Hippocampal formation (tissue), 2 donors: ENCODE data around the gene VASH2.
A peak's percentile ranks its signal among the peaks of the same experiment; 100 is the strongest.
"Not testable (repeated sequence)": the region's sequence is repeated elsewhere in the genome, so short reads cannot be mapped to it uniquely, and the experiment has no call there.

Experiments used
- DNase-seq, 2 donors: peaks; one replicate each; lab custom pipeline; 2025; lab: John Stamatoyannopoulos, UW

Gene VASH2

GRCh38 chr1:212950243-212951125 is at the start of gene VASH2:
TSS of gene VASH2 (plus strand) at chr1:212950541. CDS start at chr1:212951543, 1,002 bp downstream.
- DNase-seq = peak; percentile 73 to 77

GRCh38 chr1:212901290-212901689 is 49.1 kb upstream of the VASH2 start:
- DNase-seq = no peak

GRCh38 chr1:212902054-212902453 is 48.3 kb upstream of the VASH2 start:
- no peak for DNase-seq

- no peak for DNase-seq
Observed at GRCh38 chr1:212903664-212904063, 46.7 kb upstream of the VASH2 start.

GRCh38 chr1:212908071-212908470 is 42.3 kb upstream of the VASH2 start:
- not testable (repeated sequence) for DNase-seq

GRCh38 chr1:212908971-212909370 is 41.4 kb upstream of the VASH2 start:
- no peak for DNase-seq

- DNase-seq = no peak
Observed at GRCh38 chr1:212909652-212910063, 40.7 kb upstream of the VASH2 start.

GRCh38 chr1:212910213-212910612 is 40.1 kb upstream of the VASH2 start:
- DNase-seq = not testable (repeated sequence)

GRCh38 chr1:212913638-212914037 is 36.7 kb upstream of the VASH2 start:
- DNase-seq = not testable (repeated sequence)

GRCh38 chr1:212914110-212914509 is 36.2 kb upstream of the VASH2 start:
- DNase-seq = not testable (repeated sequence)

- no peak for DNase-seq
Observed at GRCh38 chr1:212914789-212915188, 35.6 kb upstream of the VASH2 start.

- no peak for DNase-seq
Observed at GRCh38 chr1:212915245-212916091, 34.9 kb upstream of the VASH2 start.

- peak; percentile 23 to 38 for DNase-seq
Observed at GRCh38 chr1:212916481-212917133, 33.7 kb upstream of the VASH2 start.

- DNase-seq = no peak
Observed at GRCh38 chr1:212917134-212917485, 33.2 kb upstream of the VASH2 start.

GRCh38 chr1:212917858-212918257 is 32.5 kb upstream of the VASH2 start:
- DNase-seq = no peak

- DNase-seq = no peak
Observed at GRCh38 chr1:212918824-212919223, 31.5 kb upstream of the VASH2 start.

GRCh38 chr1:212920246-212920645 is 30.1 kb upstream of the VASH2 start:
- no peak for DNase-seq

GRCh38 chr1:212920896-212921295 is 29.4 kb upstream of the VASH2 start:
- DNase-seq = no peak

- DNase-seq = no peak
Observed at GRCh38 chr1:212922016-212922415, 28.3 kb upstream of the VASH2 start.

GRCh38 chr1:212926372-212926771 is 24.0 kb upstream of the VASH2 start:
- DNase-seq = no peak

- no peak for DNase-seq
Observed at GRCh38 chr1:212928323-212929291, 21.7 kb upstream of the VASH2 start.
